Gastroesophageal sphincter (tissue), 4 donors: Measurements from ENCODE around the gene NEK6. TPM values are rescaled to one million over a fixed set of nuclear protein-coding genes. Genes with fewer than 3 reads are reported as not detected.
"Not testable (repeated sequence)": the region's sequence is repeated elsewhere in the genome, so short reads cannot be mapped to it uniquely, and the experiment has no call there.

Experiments used
- ATAC-seq: fragments of 150-250 bp; one replicate; pipeline ENCODE4 v1.9.1; 2016; ENCODE audit warnings: mild to moderate bottlenecking, moderate library complexity
- H3K27ac ChIP-seq, 4 donors: fragments of 200-600 bp; sonication (generic) in 3 of 4; 1 replicate in 3 of 4; 2 replicates in 1 of 4; pipeline ENCODE4 v1.5.1; 2016 to 2019
- H3K27me3 ChIP-seq: fragments of 200-600 bp; sonication (generic); one replicate; pipeline ENCODE4 v1.5.1; 2019
- H3K36me3 ChIP-seq, 2 donors: fragments of 200-600 bp; sonication (generic); one replicate each; pipeline ENCODE4 v1.5.1; 2019; ENCODE audit warnings: control low read depth in 1 of 2
- H3K4me1 ChIP-seq, 3 donors: fragments of 200-600 bp; sonication (generic); 1 replicate in 2 of 3; 2 replicates in 1 of 3; pipeline ENCODE4 v1.5.1; 2016 to 2019; ENCODE audit warnings: control low read depth in 2 of 3
- H3K4me3 ChIP-seq, 2 donors: fragments of 200-600 bp; sonication (generic); one replicate each; pipeline ENCODE4 v1.5.1; 2019; ENCODE audit warnings: mild to moderate bottlenecking in 1 of 2, moderate library complexity in 1 of 2
- H3K9me3 ChIP-seq, 3 donors: fragments of 200-600 bp; sonication (generic); one replicate each; pipeline ENCODE4 v1.5.1; 2017 to 2019; ENCODE audit warnings: control low read depth in 2 of 3
- CTCF ChIP-seq, 4 experiments: fragments of 200-600 bp in 2 of 4; fragments of 450-650 bp in 2 of 4; sonication (generic) in 1 of 4; IDR thresholded peaks; one replicate each; pipeline ENCODE4 v1.5.1; 2017 to 2019; ENCODE audit warnings: antibody characterized with exemption in 4 of 4, mild to moderate bottlenecking in 2 of 4, moderate library complexity in 2 of 4
- EP300 ChIP-seq: sonication (generic); formaldehyde crosslinking; IDR thresholded peaks from one replicate; pipeline ENCODE4 v1.6.1; 2017; ENCODE audit warnings: antibody characterized with exemption, mild to moderate bottlenecking
- POLR2A ChIP-seq, 2 donors: fragments of 450-650 bp; IDR thresholded peaks; one replicate each; pipeline ENCODE4 v1.6.1; 2017; ENCODE audit warnings: antibody characterized with exemption in 2 of 2, mild to moderate bottlenecking in 2 of 2, moderate library complexity in 1 of 2
- POLR2AphosphoS5 ChIP-seq: sonication (generic); formaldehyde crosslinking; IDR thresholded peaks from one replicate; pipeline ENCODE4 v1.6.1; 2017; ENCODE audit warnings: antibody characterized with exemption
- WGBS, 2 donors: methylation state at CpG; one replicate each; pipeline ENCODE4 v1.1.5; 2018; ENCODE audit warnings: low coverage in 1 of 2; 5-methylcytosine and 5-hydroxymethylcytosine counted together
- total RNA-seq, 4 donors: library from RNA; depleted of rRNA; stranded (reverse); fragments of >200 nt; gene quantifications; one replicate each; pipeline ENCODE4 v1.1.0, GENCODE V29; 2016

Gene NEK6
- total RNA-seq, 4 donors from 2014 or later: 13.2 to 31.7 (median 19.3) TPM

GRCh38 chr9:124238546-124239140 is 19.1 kb upstream of the NEK6 start:
- Histone ChIP-seq H3K9me3 (peaks cover 0 to 10% (median 0%) of the 10 kb centered on the region in 3 donors), H3K4me3 (no peak overlapping the region), H3K27me3 (no peaks in the 10 kb centered on the region), H3K27ac (no peak overlapping the region), H3K4me1 (peaks cover 0 to 15% (median 0%) of the 10 kb centered on the region in 3 donors), H3K36me3 (no peaks in the 10 kb centered on the region)
- TF ChIP-seq POLR2A (IDR thresholded peaks at IDR 0.05) (no peak), CTCF (IDR thresholded peaks at IDR 0.05) (no peak), EP300 (no peak), POLR2AphosphoS5 (no peak)
- no peak for ATAC-seq
- 86 to 87% methylated on average over 3 to 4 of the region's 5 CpGs for WGBS, 2 donors

GRCh38 chr9:124239249-124240073 is 18.3 kb upstream of the NEK6 start:
- Histone ChIP-seq H3K36me3 (no peaks in the 10 kb centered on the region), H3K27me3 (no peaks in the 10 kb centered on the region), H3K27ac (no peak overlapping the region), H3K4me3 (no peak overlapping the region), H3K9me3 (peaks cover 0 to 4% (median 0%) of the 10 kb centered on the region in 3 donors), H3K4me1 (peaks cover 0 to 15% (median 0%) of the 10 kb centered on the region in 3 donors)
- WGBS, 2 donors: 73 to 76% methylated on average over 5 to 6 of the region's 7 CpGs
- ATAC-seq: peak; percentile 55
- TF ChIP-seq POLR2AphosphoS5 (no peak), CTCF (IDR thresholded peaks at IDR 0.05) (no peak)

GRCh38 chr9:124242331-124243194 is 15.2 kb upstream of the NEK6 start:
- peak overlapping the region in 2 of 4 donors; percentile 25 to 26 for H3K27ac ChIP-seq
- H3K4me1 ChIP-seq: peaks cover 0 to 15% (median 0%) of the 10 kb centered on the region in 3 donors
- no peaks in the 10 kb centered on the region for H3K27me3 ChIP-seq
- TF ChIP-seq POLR2AphosphoS5 (no peak), CTCF (IDR thresholded peaks at IDR 0.05) (no peak), EP300 (no peak)
- WGBS, 2 donors: 32 to 50% methylated on average over 8 to 13 of the region's 24 CpGs
- H3K4me3 ChIP-seq: peak overlapping the region in 1 of 2 donors; percentile 35
- H3K36me3 ChIP-seq: no peaks in the 10 kb centered on the region
- H3K9me3 ChIP-seq: no peaks in the 10 kb centered on the region
- ATAC-seq: no peak

GRCh38 chr9:124247393-124247792 is 10.4 kb upstream of the NEK6 start:
- 90% methylated on average over 2 of the region's 5 CpGs; no CpG with 5 or more reads in 1 of the 2 donors for WGBS, 2 donors
- not testable (repeated sequence) for ATAC-seq, H3K27ac ChIP-seq

GRCh38 chr9:124248066-124248465 is 9.7 kb upstream of the NEK6 start:
- ATAC-seq: no peak
- H3K27ac ChIP-seq: no peak overlapping the region
- no peaks in the 10 kb centered on the region for H3K36me3 ChIP-seq
- H3K9me3 ChIP-seq: no peaks in the 10 kb centered on the region
- peaks cover 0 to 3% (median 0%) of the 10 kb centered on the region in 3 donors for H3K4me1 ChIP-seq
- no CpG with 5 or more reads among the region's 3 CpGs for WGBS, 2 donors
- H3K4me3 ChIP-seq: no peak overlapping the region
- no peaks in the 10 kb centered on the region for H3K27me3 ChIP-seq
- TF ChIP-seq CTCF (IDR thresholded peaks at IDR 0.05) (no peak), EP300 (no peak), POLR2AphosphoS5 (no peak), POLR2A (IDR thresholded peaks at IDR 0.05) (no peak)

More at GRCh38 chr9:124247393-124247792, 10.4 kb upstream of the NEK6 start:
- H3K27me3 ChIP-seq, H3K9me3 ChIP-seq, H3K36me3 ChIP-seq, H3K4me1 ChIP-seq, H3K4me3 ChIP-seq: not testable (repeated sequence)
